Right lobe of liver (tissue), 6 donors: ENCODE results near the gene TCF7L2. TPM values are rescaled to one million over a fixed set of nuclear protein-coding genes. Genes with fewer than 3 reads are reported as not detected.

Experiments used
- ATAC-seq, 4 donors: fragments of 200-7000 bp; cut with Tn5 transposase; one replicate each; pipeline ENCODE4 v1.9.1; 2020; ENCODE audit warnings: mild to moderate bottlenecking in 4 of 4, moderate library complexity in 4 of 4
- DNase-seq, 3 donors: peaks; one replicate each; pipeline ENCODE4 v3.0.0-alpha.2; 2020
- H3K27ac ChIP-seq, 3 donors: fragments of 200-600 bp; one replicate each; pipeline ENCODE4 v1.8.0; 2022
- H3K27me3 ChIP-seq, 2 donors: fragments of 200-600 bp; one replicate each; pipeline ENCODE4 v1.8.0; 2022
- H3K36me3 ChIP-seq, 4 donors: fragments of 200-600 bp; sonication (generic) in 1 of 4; one replicate each; pipeline versions ENCODE4 v1.5.1 to v1.8.0; 2017 to 2022; ENCODE audit warnings: control low read depth in 1 of 4
- H3K4me1 ChIP-seq, 4 donors: fragments of 200-600 bp; sonication (generic) in 1 of 4; one replicate each; pipeline versions ENCODE4 v1.5.1 to v1.8.0; 2017 to 2022; ENCODE audit warnings: control low read depth in 1 of 4
- H3K4me3 ChIP-seq, 3 donors: fragments of 200-600 bp; one replicate each; pipeline ENCODE4 v1.8.0; 2022
- H3K9me3 ChIP-seq, 4 donors: fragments of 200-600 bp; sonication (generic) in 1 of 4; one replicate each; pipeline versions ENCODE4 v1.5.1 to v1.8.0; 2017 to 2022; ENCODE audit warnings: control low read depth in 1 of 4
- CTCF ChIP-seq, 4 donors: fragments of 200-600 bp in 3 of 4; fragments of 450-650 bp in 1 of 4; IDR thresholded peaks; one replicate each; pipeline versions ENCODE4 v1.5.1 to v1.8.0; 2016 to 2022; ENCODE audit warnings: antibody characterized with exemption in 4 of 4, mild to moderate bottlenecking in 2 of 4
- POLR2A ChIP-seq: fragments of 450-650 bp; IDR thresholded peaks from one replicate; pipeline ENCODE4 v1.6.1; 2017; ENCODE audit warnings: antibody characterized with exemption, mild to moderate bottlenecking
- WGBS: methylation state at CpG from one replicate; pipeline ENCODE4 v1.1.6; 2018; ENCODE audit warnings: low coverage, low lambda C conversion rate; ENCODE audit not compliant: insufficient coverage; ENCODE audit errors: missing lambda C conversion rate; 5-methylcytosine and 5-hydroxymethylcytosine counted together
- intact Hi-C, 2 donors: fragments of 100-400 bp; cut with DNase I; formaldehyde crosslinking; loops; one replicate each; pipeline versions ENCODE4 v1.11.2 to v1.14.1; 2022
- total RNA-seq, 6 experiments: library from RNA; depleted of rRNA in 2 of 6; stranded (reverse); fragments of >200 nt in 2 of 6; fragmentation: NEBNext Ultra II Directional in 3 of 6; extraction: Animal tissue kit (Norgen Biotek cat#: 25700) in 3 of 6; gene quantifications; one replicate each; pipeline versions ENCODE4 v1.1.0 to v1.2.4, GENCODE V29; 2016 to 2023
- donor health status: DM: no; HTN: yes; CAD: no.
- donor health status: DM: no; HTN: no; CAD: no.
- donor health status: DM: no; HTN: no; CAD: no.
- donor health status: DM: no; HTN: yes; CAD: no.
- donor health status: DM: no; HTN: yes; CAD: no.

Gene TCF7L2
- total RNA-seq, 6 experiments from 2014 or later: 9.4 to 33.2 (median 16.7) TPM

GRCh38 chr10:112958275-112958995 is 8.4 kb downstream of the TCF7L2 start:
- Histone ChIP-seq H3K4me1 (peaks cover 0 to 33% (median 13%) of the 10 kb centered on the region in 4 donors), H3K9me3 (no peaks in the 10 kb centered on the region), H3K27ac (no peak overlapping the region), H3K4me3 (no peak overlapping the region), H3K36me3 (peaks cover 0 to 11% (median 0%) of the 10 kb centered on the region in 4 donors), H3K27me3 (no peaks in the 10 kb centered on the region)
- intact Hi-C loops: no loop called here
- ATAC-seq: no peak
- no peak for DNase-seq
- no peak for TF ChIP-seq POLR2A
- TF ChIP-seq CTCF (IDR thresholded peaks at IDR 0.05): no peak
- WGBS: 89% methylated on average over 8 of the region's 8 CpGs

DNA sequence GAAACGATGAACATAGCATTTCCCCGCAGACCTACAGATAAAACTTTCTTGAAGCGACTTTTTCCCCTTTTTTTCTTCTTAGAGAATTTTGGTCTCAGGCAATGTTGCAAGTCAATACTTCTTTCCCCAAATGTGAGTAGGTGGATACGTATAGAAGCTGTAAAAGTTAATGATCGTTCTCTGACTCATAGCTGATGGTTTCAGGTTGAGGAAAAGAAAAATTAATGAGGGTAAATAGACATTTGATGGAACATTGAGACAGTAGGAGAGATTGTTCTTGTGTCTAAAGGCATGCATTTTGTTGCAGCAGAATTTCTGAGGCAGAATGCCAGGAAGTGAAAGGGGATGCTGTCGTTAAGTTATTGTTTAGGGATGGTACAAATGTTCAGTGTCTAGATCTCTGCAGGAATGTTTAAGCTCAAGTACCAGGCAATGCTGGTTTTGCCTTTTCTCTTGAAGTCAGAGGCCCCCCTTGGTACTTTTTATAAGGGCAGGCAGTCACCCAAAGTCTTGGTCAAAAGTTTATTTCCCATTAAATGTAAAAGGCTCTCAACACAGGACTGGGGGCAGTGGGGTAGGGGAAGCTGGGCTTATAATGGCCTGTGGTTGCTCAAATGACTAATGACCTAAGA is 9.3 kb downstream of the TCF7L2 start:
- Histone ChIP-seq H3K27me3 (no peaks in the 10 kb centered on the region), H3K4me1 (peaks cover 0 to 25% (median 12%) of the 10 kb centered on the region in 4 donors), H3K4me3 (no peak overlapping the region), H3K36me3 (peaks cover 0 to 11% (median 0%) of the 10 kb centered on the region in 4 donors), H3K27ac (no peak overlapping the region), H3K9me3 (no peaks in the 10 kb centered on the region)
- ATAC-seq: no peak
- no peak for TF ChIP-seq POLR2A
- TF ChIP-seq CTCF (IDR thresholded peaks at IDR 0.05): no peak
- intact Hi-C loops: no loop called here
- WGBS: 77% methylated on average over 6 of the region's 6 CpGs
- DNase-seq: no peak

GRCh38 chr10:112960151-112960681 is 10.2 kb downstream of the TCF7L2 start:
- peaks cover 0 to 16% (median 8%) of the 10 kb centered on the region in 4 donors for H3K4me1 ChIP-seq
- 81% methylated on average over 3 of the region's 4 CpGs for WGBS

GRCh38 chr10:112961609-112962008 is 11.6 kb downstream of the TCF7L2 start:
- 65% methylated on average over 8 of the region's 8 CpGs for WGBS
- intact Hi-C loops: loop anchor here in 1 of 2 donors (10.0 kb wide), 1 partner anchor 53 kb away; no protein-coding TSS in a partner anchor
- Histone ChIP-seq H3K9me3 (no peaks in the 10 kb centered on the region), H3K27me3 (no peaks in the 10 kb centered on the region), H3K27ac (no peak overlapping the region), H3K36me3 (peaks cover 0 to 11% (median under 1%) of the 10 kb centered on the region in 4 donors), H3K4me1 (peaks cover 0 to 11% (median 2%) of the 10 kb centered on the region in 4 donors), H3K4me3 (no peak overlapping the region)
- no peak for DNase-seq
- TF ChIP-seq POLR2A (no peak), CTCF (IDR thresholded peaks at IDR 0.05) (no peak)
- ATAC-seq: no peak

More at GRCh38 chr10:112960151-112960681, 10.2 kb downstream of the TCF7L2 start:
- DNase-seq (no peak), ATAC-seq (no peak)
- Histone ChIP-seq H3K4me3 (no peak overlapping the region), H3K27me3 (no peaks in the 10 kb centered on the region), H3K36me3 (peaks cover 0 to 11% (median 0%) of the 10 kb centered on the region in 4 donors), H3K9me3 (no peaks in the 10 kb centered on the region), H3K27ac (no peak overlapping the region)
- intact Hi-C loops: loop anchor here in 1 of 2 donors (10.0 kb wide), 1 partner anchor 55 kb away; no protein-coding TSS in a partner anchor
- TF ChIP-seq CTCF (IDR thresholded peaks at IDR 0.05) (no peak), POLR2A (no peak)
